IMR-90 (cell line): ENCODE results near the gene RHOT1. TPM values are rescaled to one million over a fixed set of nuclear protein-coding genes. Genes with fewer than 3 reads are reported as not detected.
"Not testable (repeated sequence)": the region's sequence is repeated elsewhere in the genome, so short reads cannot be mapped to it uniquely, and the experiment has no call there.

Experiments used
- ATAC-seq: fragments of 200-7000 bp; cut with Tn5 transposase; 2 replicates; pipeline ENCODE4 v1.9.1; 2020; ENCODE audit warnings: low read depth, mild to moderate bottlenecking, moderate library complexity
- BruUV-seq: library from RNA; stranded (reverse); fragments of 400-500 nt; replicated peaks from 2 replicates; lab custom pipeline; 2021; lab: Mats Ljungman, UMichigan
- CTCF ChIA-PET: fragments of 300-600 bp; formaldehyde crosslinking; extraction: SDS; loops from one replicate; lab custom pipeline; 2021; ENCODE audit warnings: antibody characterized with exemption; lab: Yijun Ruan, JAX
- POLR2A ChIA-PET: fragments of 300-600 bp; sonication (Branson Sonifier 250); formaldehyde crosslinking; loops from one replicate; lab custom pipeline; 2022; ENCODE audit warnings: antibody characterized with exemption; ENCODE audit not compliant: unreplicated experiment; lab: Charles Lee
- DNase-seq: peaks from one replicate; pipeline ENCODE4 v3.0.0; 2013
- H2AFZ ChIP-seq: replicated peaks from 2 replicates; pipeline ENCODE3; 2013; ENCODE audit warnings: low read length, mild to moderate bottlenecking; ENCODE audit not compliant: poor library complexity
- H2AK5ac ChIP-seq: 2 replicates; pipeline ENCODE4 v1.6.1; 2013; ENCODE audit warnings: low read depth, low read length, inconsistent platforms
- H2AK9ac ChIP-seq: replicated peaks from 2 replicates; pipeline ENCODE3; 2013; ENCODE audit warnings: mild to moderate bottlenecking, low read depth, low read length, moderate library complexity; ENCODE audit not compliant: poor library complexity
- H2BK120ac ChIP-seq: 2 replicates; pipeline ENCODE4 v1.6.1; 2013; ENCODE audit warnings: low read depth, low read length, inconsistent platforms
- H2BK15ac ChIP-seq: 3 replicates; pipeline ENCODE4 v1.6.1; 2013; ENCODE audit warnings: low read depth, low read length, inconsistent platforms
- H2BK20ac ChIP-seq: 2 replicates; pipeline ENCODE4 v1.6.1; 2013; ENCODE audit warnings: low read depth, mild to moderate bottlenecking, inconsistent platforms, low read length, moderate library complexity
- H2BK5ac ChIP-seq: 2 replicates; pipeline ENCODE4 v1.6.1; 2013; ENCODE audit warnings: mild to moderate bottlenecking, low read depth, low read length, inconsistent platforms; ENCODE audit not compliant: poor library complexity, severe bottlenecking
- H3K14ac ChIP-seq: replicated peaks from 2 replicates; pipeline ENCODE4 v1.6.1; 2013; ENCODE audit warnings: low read depth, low read length, inconsistent platforms
- H3K18ac ChIP-seq: 2 replicates; pipeline ENCODE4 v1.6.1; 2013; ENCODE audit warnings: low read depth, low read length, control low read depth
- H3K23ac ChIP-seq: 2 replicates; pipeline ENCODE4 v1.6.1; 2013; ENCODE audit warnings: low read depth, low read length, inconsistent platforms
- H3K27ac ChIP-seq: 2 replicates; pipeline ENCODE4 v1.5.1; 2013; ENCODE audit warnings: mild to moderate bottlenecking, control low read depth, low read length; ENCODE audit not compliant: insufficient read depth
- H3K27me3 ChIP-seq: 2 replicates; pipeline ENCODE4 v1.6.1; 2013; ENCODE audit warnings: low read length; ENCODE audit not compliant: control insufficient read depth, insufficient read depth
- H3K36me3 ChIP-seq: 2 replicates; pipeline ENCODE4 v1.6.1; 2013; ENCODE audit warnings: low read length, mixed read lengths; ENCODE audit not compliant: control insufficient read depth, insufficient read depth
- H3K4ac ChIP-seq: 2 replicates; pipeline ENCODE4 v1.6.1; 2013; ENCODE audit warnings: low read depth, low read length, inconsistent platforms
- H3K4me1 ChIP-seq: 2 replicates; pipeline ENCODE4 v1.6.1; 2013; ENCODE audit warnings: low read length, mixed read lengths; ENCODE audit not compliant: control insufficient read depth, insufficient read depth
- H3K4me2 ChIP-seq: 2 replicates; pipeline ENCODE4 v1.6.1; 2013; ENCODE audit warnings: low read depth, mild to moderate bottlenecking, control low read depth, low read length, moderate library complexity
- H3K4me3 ChIP-seq: 2 replicates; pipeline ENCODE4 v1.5.1; 2013; ENCODE audit warnings: low read depth, mild to moderate bottlenecking, control low read depth, low read length, moderate library complexity; ENCODE audit not compliant: insufficient read depth
- H3K56ac ChIP-seq: 2 replicates; pipeline ENCODE4 v1.6.1; 2013; ENCODE audit warnings: low read length, inconsistent platforms; ENCODE audit not compliant: insufficient read depth; ENCODE audit errors: extremely low read depth
- H3K79me1 ChIP-seq, 2 experiments: 2 replicates each; pipeline ENCODE4 v1.6.1; 2013; ENCODE audit warnings: low read length in 2 of 2, inconsistent platforms in 1 of 2, low read depth in 1 of 2
- H3K9ac ChIP-seq: 2 replicates; pipeline ENCODE4 v1.6.1; 2013; ENCODE audit warnings: low read depth, low read length, control low read depth
- H3K9me1 ChIP-seq: 2 replicates; pipeline ENCODE4 v1.6.1; 2013; ENCODE audit warnings: low read length, inconsistent platforms; ENCODE audit not compliant: insufficient read depth
- H3K9me3 ChIP-seq: 2 replicates; pipeline ENCODE4 v1.6.1; 2013; ENCODE audit warnings: low read length; ENCODE audit not compliant: control insufficient read depth, insufficient read depth
- H4K20me1 ChIP-seq: 2 replicates; pipeline ENCODE4 v1.6.1; 2013; ENCODE audit warnings: low read length, inconsistent platforms; ENCODE audit not compliant: insufficient read depth
- H4K5ac ChIP-seq: 2 replicates; pipeline ENCODE4 v1.6.1; 2013; ENCODE audit warnings: mild to moderate bottlenecking, low read depth, low read length, control low read depth
- H4K8ac ChIP-seq, 2 experiments: 2 replicates each; pipeline ENCODE4 v1.6.1; 2013; ENCODE audit warnings: low read depth in 2 of 2, low read length in 2 of 2, control low read depth in 1 of 2, inconsistent platforms in 1 of 2
- H4K91ac ChIP-seq: 2 replicates; pipeline ENCODE4 v1.6.1; 2013; ENCODE audit warnings: low read depth, low read length, inconsistent platforms; ENCODE audit not compliant: insufficient read depth
- WGBS, 2 experiments: methylation state at CpG; one replicate each; pipeline versions ENCODE4 v1.1.5 to v1.1.7; 2013; ENCODE audit warnings: missing lambda C conversion rate in 2 of 2; ENCODE audit not compliant: insufficient read length in 1 of 2; ENCODE audit errors: extremely low coverage in 2 of 2; 5-methylcytosine and 5-hydroxymethylcytosine counted together
- dilution Hi-C: fragments of 300-500 bp; cut with HindIII; formaldehyde crosslinking; loops from one replicate; pipeline ENCODE4 v1.14.3; 2018; ENCODE audit warnings: low sequenced_read_pairs; ENCODE audit not compliant: unreplicated experiment
- in situ Hi-C: fragments of 300-500 bp; cut with MboI; formaldehyde crosslinking; loops from 3 replicates; pipeline ENCODE4 v1.14.3; 2019; ENCODE audit warnings: low sequenced_read_pairs, inconsistent platforms, mixed read lengths
- intact Hi-C: fragments of 100-400 bp; cut with micrococcal nuclease; formaldehyde crosslinking; loops from 2 replicates; pipeline ENCODE4 v1.10.0; 2022
- polyA plus RNA-seq, 3 experiments: library from polyadenylated mRNA; depleted of rRNA; stranded (reverse); fragments of >200 nt; gene quantifications; 2 replicates each; pipeline ENCODE4 v1.2.3, GENCODE V29; 2012; ENCODE audit warnings: low replicate concordance in 1 of 3
- total RNA-seq: library from RNA; depleted of rRNA; stranded (reverse); fragments of >200 nt; gene quantifications from 2 replicates; pipeline ENCODE4 v1.2.3, GENCODE V29; 2012

RHOT1 gene
- total and polyA plus RNA-seq, 2 of the 4 experiments (the other 2 are of a cell fraction) = 27.4 to 27.6 TPM

DNA sequence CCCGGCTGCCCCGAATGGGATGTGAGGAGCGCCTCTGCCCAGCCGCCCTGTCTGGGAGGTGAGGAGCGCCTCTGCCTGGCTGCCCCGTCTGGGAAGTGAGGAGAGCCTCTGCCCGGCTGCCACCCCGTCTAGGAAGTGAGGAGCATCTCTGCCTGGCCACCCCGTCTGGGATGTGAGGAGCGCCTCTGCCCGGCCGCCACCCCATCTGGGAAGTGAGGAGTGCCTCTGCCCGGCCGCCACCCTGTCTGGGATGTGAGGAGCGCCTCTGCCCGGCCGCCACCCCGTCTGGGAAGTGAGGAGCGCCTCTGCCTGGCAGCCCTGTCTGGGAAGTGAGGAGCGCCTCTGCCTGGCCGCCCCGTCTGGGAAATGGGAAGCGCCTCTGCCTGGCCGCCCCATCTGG, 36.4 kb downstream of the RHOT1 start:
- H3K9me3 ChIP-seq, H2AK5ac ChIP-seq, H2AFZ ChIP-seq, DNase-seq, POLR2A ChIA-PET, H2BK120ac ChIP-seq, H2BK20ac ChIP-seq, H3K23ac ChIP-seq, H4K8ac ChIP-seq, H3K4ac ChIP-seq, H3K4me1 ChIP-seq, in situ Hi-C loops, H3K18ac ChIP-seq, H4K91ac ChIP-seq, BruUV-seq, H3K27me3 ChIP-seq, H3K9me1 ChIP-seq, ATAC-seq, H3K56ac ChIP-seq, intact Hi-C loops, H3K14ac ChIP-seq, CTCF ChIA-PET, H3K4me3 ChIP-seq, H2AK9ac ChIP-seq, dilution Hi-C loops, H2BK5ac ChIP-seq, H3K9ac ChIP-seq, H3K27ac ChIP-seq, H4K20me1 ChIP-seq, H3K4me2 ChIP-seq, H3K79me1 ChIP-seq, H4K5ac ChIP-seq, H2BK15ac ChIP-seq: not testable (repeated sequence)
- 100% methylated on average over 6 of the region's 24 CpGs; no CpG with 5 or more reads in 1 of the 2 experiments for WGBS, 2 experiments
- peaks cover 20% of the 10 kb centered on the region for H3K36me3 ChIP-seq

DNA sequence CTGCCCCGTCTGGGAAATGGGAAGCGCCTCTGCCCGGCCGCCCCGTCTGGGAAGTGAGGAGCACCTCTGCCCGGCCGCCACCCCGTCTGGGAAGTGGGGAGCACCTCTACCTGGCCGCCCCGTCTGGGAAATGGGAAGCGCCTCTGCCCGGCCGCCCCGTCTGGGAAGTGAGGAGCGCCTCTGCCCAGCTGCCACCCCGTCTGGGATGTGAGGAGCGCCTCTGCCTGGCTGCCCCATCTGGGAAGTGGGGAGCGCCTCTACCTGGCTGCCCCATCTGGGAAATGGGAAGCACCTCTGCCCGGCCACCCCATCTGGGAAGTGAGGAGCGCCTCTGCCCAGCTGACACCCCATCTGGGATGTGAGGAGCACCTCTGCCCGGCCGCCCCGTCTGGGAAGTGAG, 36.8 kb downstream of the RHOT1 start:
- H2AK5ac ChIP-seq, in situ Hi-C loops, H4K20me1 ChIP-seq, H3K14ac ChIP-seq, DNase-seq, ATAC-seq, H3K4me2 ChIP-seq, H2AK9ac ChIP-seq, H3K4me3 ChIP-seq, POLR2A ChIA-PET, H3K79me1 ChIP-seq, H2AFZ ChIP-seq, intact Hi-C loops, H2BK120ac ChIP-seq, H3K18ac ChIP-seq, H3K9me3 ChIP-seq, CTCF ChIA-PET, H3K4me1 ChIP-seq, H3K27me3 ChIP-seq, H3K56ac ChIP-seq, H4K91ac ChIP-seq, H2BK15ac ChIP-seq, H2BK5ac ChIP-seq, H3K23ac ChIP-seq, H3K27ac ChIP-seq, BruUV-seq, H3K4ac ChIP-seq, H2BK20ac ChIP-seq, H3K9me1 ChIP-seq, dilution Hi-C loops, H3K9ac ChIP-seq, H4K5ac ChIP-seq, H4K8ac ChIP-seq: not testable (repeated sequence)
- peaks cover 20% of the 10 kb centered on the region for H3K36me3 ChIP-seq
- WGBS, 2 experiments = 98% methylated on average over 7 of the region's 23 CpGs; no CpG with 5 or more reads in 1 of the 2 experiments
